Gastroesophageal sphincter (tissue), 4 donors: ENCODE measurements around the gene SCAI. TPM values are rescaled to one million over a fixed set of nuclear protein-coding genes. Genes with fewer than 3 reads are reported as not detected.
"Not testable (repeated sequence)": the region's sequence is repeated elsewhere in the genome, so short reads cannot be mapped to it uniquely, and the experiment has no call there.

ENCODE experiments used
- ATAC-seq: fragments of 150-250 bp; one replicate; pipeline ENCODE4 v1.9.1; 2016; ENCODE audit warnings: mild to moderate bottlenecking, moderate library complexity
- H3K27ac ChIP-seq, 4 donors: fragments of 200-600 bp; sonication (generic) in 3 of 4; 1 replicate in 3 of 4; 2 replicates in 1 of 4; pipeline ENCODE4 v1.5.1; 2016 to 2019
- H3K27me3 ChIP-seq: fragments of 200-600 bp; sonication (generic); one replicate; pipeline ENCODE4 v1.5.1; 2019
- H3K36me3 ChIP-seq, 2 donors: fragments of 200-600 bp; sonication (generic); one replicate each; pipeline ENCODE4 v1.5.1; 2019; ENCODE audit warnings: control low read depth in 1 of 2
- H3K4me1 ChIP-seq, 3 donors: fragments of 200-600 bp; sonication (generic); 1 replicate in 2 of 3; 2 replicates in 1 of 3; pipeline ENCODE4 v1.5.1; 2016 to 2019; ENCODE audit warnings: control low read depth in 2 of 3
- H3K4me3 ChIP-seq, 2 donors: fragments of 200-600 bp; sonication (generic); one replicate each; pipeline ENCODE4 v1.5.1; 2019; ENCODE audit warnings: mild to moderate bottlenecking in 1 of 2, moderate library complexity in 1 of 2
- H3K9me3 ChIP-seq, 3 donors: fragments of 200-600 bp; sonication (generic); one replicate each; pipeline ENCODE4 v1.5.1; 2017 to 2019; ENCODE audit warnings: control low read depth in 2 of 3
- CTCF ChIP-seq, 4 experiments: fragments of 200-600 bp in 2 of 4; fragments of 450-650 bp in 2 of 4; sonication (generic) in 1 of 4; IDR thresholded peaks; one replicate each; pipeline ENCODE4 v1.5.1; 2017 to 2019; ENCODE audit warnings: antibody characterized with exemption in 4 of 4, mild to moderate bottlenecking in 2 of 4, moderate library complexity in 2 of 4
- EP300 ChIP-seq: sonication (generic); formaldehyde crosslinking; IDR thresholded peaks from one replicate; pipeline ENCODE4 v1.6.1; 2017; ENCODE audit warnings: antibody characterized with exemption, mild to moderate bottlenecking
- POLR2A ChIP-seq, 2 donors: fragments of 450-650 bp; IDR thresholded peaks; one replicate each; pipeline ENCODE4 v1.6.1; 2017; ENCODE audit warnings: antibody characterized with exemption in 2 of 2, mild to moderate bottlenecking in 2 of 2, moderate library complexity in 1 of 2
- POLR2AphosphoS5 ChIP-seq: sonication (generic); formaldehyde crosslinking; IDR thresholded peaks from one replicate; pipeline ENCODE4 v1.6.1; 2017; ENCODE audit warnings: antibody characterized with exemption
- WGBS, 2 donors: methylation state at CpG; one replicate each; pipeline ENCODE4 v1.1.5; 2018; ENCODE audit warnings: low coverage in 1 of 2; 5-methylcytosine and 5-hydroxymethylcytosine counted together
- total RNA-seq, 4 donors: library from RNA; depleted of rRNA; stranded (reverse); fragments of >200 nt; gene quantifications; one replicate each; pipeline ENCODE4 v1.1.0, GENCODE V29; 2016

The SCAI gene
- total RNA-seq, 4 donors from 2014 or later = 6.9 to 15.9 (median 7.7) TPM

- Histone ChIP-seq H3K27ac (no peak overlapping the region), H3K9me3 (no peaks in the 10 kb centered on the region), H3K4me1 (no peaks in the 10 kb centered on the region), H3K27me3 (no peaks in the 10 kb centered on the region), H3K4me3 (no peak overlapping the region), H3K36me3 (peaks cover 0 to 43% of the 10 kb centered on the region in 2 donors)
- TF ChIP-seq POLR2A (IDR thresholded peaks at IDR 0.05) = no peak
- no peak for TF ChIP-seq POLR2AphosphoS5
- no peak for TF ChIP-seq EP300
- no peak for TF ChIP-seq CTCF (IDR thresholded peaks at IDR 0.05)
- 67 to 100% methylated on average over 1 of the region's 1 CpG for WGBS, 2 donors
- ATAC-seq = no peak
Measured at GRCh38 chr9:125024917-125025316, 118.4 kb downstream of the SCAI start.

DNA sequence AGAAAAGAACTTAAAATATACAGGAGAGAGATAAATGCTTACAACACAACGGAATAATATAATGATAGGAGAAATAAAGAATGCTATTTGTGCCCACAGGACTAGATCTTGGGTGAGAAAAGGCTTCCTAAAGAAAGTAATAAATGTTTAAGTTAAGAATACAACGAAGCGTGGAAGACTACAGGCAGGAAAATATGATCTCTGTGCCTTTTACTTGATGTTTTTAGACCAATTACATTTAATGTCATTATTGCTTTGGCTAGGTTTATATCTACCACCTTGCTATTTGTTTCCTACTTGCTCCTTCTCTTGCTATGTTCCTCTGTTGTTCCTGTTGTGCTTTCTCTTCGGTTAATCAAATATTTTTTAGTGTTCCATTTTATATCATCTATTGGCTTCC, 122.3 kb downstream of the SCAI start:
- 88 to 95% methylated on average over 4 of the region's 4 CpGs for WGBS, 2 donors
- H3K9me3 ChIP-seq = no peaks in the 10 kb centered on the region
- H3K27me3 ChIP-seq = no peaks in the 10 kb centered on the region
- no peak overlapping the region for H3K27ac ChIP-seq
- TF ChIP-seq CTCF (IDR thresholded peaks at IDR 0.05) = no peak
- no peak for TF ChIP-seq POLR2A (IDR thresholded peaks at IDR 0.05)
- no peak for TF ChIP-seq POLR2AphosphoS5
- TF ChIP-seq EP300 = no peak
- no peaks in the 10 kb centered on the region for H3K4me1 ChIP-seq
- ATAC-seq = no peak
- peaks cover 0 to 43% of the 10 kb centered on the region in 2 donors for H3K36me3 ChIP-seq
- no peak overlapping the region for H3K4me3 ChIP-seq

- H3K27me3 ChIP-seq, H3K27ac ChIP-seq, H3K4me3 ChIP-seq, H3K9me3 ChIP-seq, ATAC-seq, H3K4me1 ChIP-seq: not testable (repeated sequence)
- WGBS, 2 donors = no CpG with 5 or more reads among the region's 5 CpGs
- H3K36me3 ChIP-seq = peaks cover 0 to 24% of the 10 kb centered on the region in 2 donors
Measured at GRCh38 chr9:125015655-125016054, 127.7 kb downstream of the SCAI start.

DNA sequence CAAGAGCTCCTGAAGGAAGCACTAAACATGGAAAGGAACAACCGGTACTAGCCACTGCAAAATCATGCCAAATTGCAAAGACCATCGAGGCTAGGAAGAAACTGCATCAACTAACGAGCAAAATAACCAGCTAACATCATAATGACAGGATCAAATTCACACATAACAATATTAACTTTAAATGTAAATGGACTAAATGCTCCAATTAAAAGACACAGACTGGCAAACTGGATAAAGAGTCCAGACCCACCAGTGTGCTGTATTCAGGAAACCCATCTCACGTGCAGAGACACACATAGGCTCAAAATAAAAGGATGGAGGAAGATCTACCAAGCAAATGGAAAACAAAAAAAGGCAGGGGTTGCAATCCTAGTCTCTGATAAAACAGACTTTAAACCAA, 131.3 kb downstream of the SCAI start:
- H3K27me3 ChIP-seq, H3K4me1 ChIP-seq, ATAC-seq, H3K27ac ChIP-seq, H3K9me3 ChIP-seq, H3K4me3 ChIP-seq: not testable (repeated sequence)
- WGBS, 2 donors = 100% methylated on average over 1 of the region's 4 CpGs; no CpG with 5 or more reads in 1 of the 2 donors
- H3K36me3 ChIP-seq = peaks cover 0 to 32% of the 10 kb centered on the region in 2 donors

DNA sequence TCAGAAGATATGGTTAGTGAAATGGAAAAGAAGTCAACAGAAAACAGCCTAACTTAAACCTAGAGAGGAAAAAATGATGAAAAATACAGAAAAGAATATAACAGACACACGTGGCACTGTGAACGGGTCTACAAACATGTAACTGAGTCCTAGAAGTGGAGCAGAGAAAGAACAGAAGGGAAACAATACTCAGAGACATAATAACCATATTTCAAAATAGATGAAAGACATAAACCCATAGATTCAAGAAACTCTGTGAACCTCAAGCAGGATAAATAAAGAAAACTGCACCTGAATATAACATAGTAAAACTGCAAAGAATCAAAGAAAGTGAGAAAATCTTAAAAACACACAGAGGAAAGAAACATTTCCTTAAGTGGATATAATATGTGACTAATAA, 134.7 kb downstream of the SCAI start:
- no peaks in the 10 kb centered on the region for H3K4me1 ChIP-seq
- WGBS, 2 donors = 92 to 94% methylated on average over 2 of the region's 2 CpGs
- H3K36me3 ChIP-seq = peaks cover 0 to 32% of the 10 kb centered on the region in 2 donors
- no peaks in the 10 kb centered on the region for H3K9me3 ChIP-seq
- no peak overlapping the region for H3K4me3 ChIP-seq
- no peaks in the 10 kb centered on the region for H3K27me3 ChIP-seq
- TF ChIP-seq POLR2A (IDR thresholded peaks at IDR 0.05) = no peak
- TF ChIP-seq CTCF (IDR thresholded peaks at IDR 0.05) = no peak
- no peak for TF ChIP-seq EP300
- no peak for TF ChIP-seq POLR2AphosphoS5
- H3K27ac ChIP-seq = no peak overlapping the region
- ATAC-seq = no peak

DNA sequence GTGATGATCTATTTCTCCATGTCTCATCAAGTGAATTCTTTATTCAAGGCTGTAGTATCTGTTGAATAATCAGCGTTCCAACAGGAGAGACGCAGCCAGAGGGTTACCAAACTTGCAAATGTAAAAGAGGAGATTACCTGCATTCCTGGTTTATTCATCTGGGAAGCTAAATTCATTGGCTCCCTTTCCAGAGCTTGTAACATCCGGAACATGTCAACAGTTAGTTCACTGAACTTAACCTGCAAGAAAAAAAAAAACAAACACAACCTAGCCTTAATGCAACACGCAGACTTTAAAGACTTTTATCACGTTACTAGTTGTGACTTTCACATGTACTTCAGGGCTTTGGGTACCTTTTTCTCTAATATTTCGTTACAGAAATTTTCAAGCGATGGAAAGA, 140.0 kb downstream of the SCAI start:
- TF ChIP-seq POLR2AphosphoS5 (no peak), EP300 (no peak), POLR2A (IDR thresholded peaks at IDR 0.05) (no peak)
- H3K4me1 ChIP-seq = no peaks in the 10 kb centered on the region
- no peak overlapping the region for H3K4me3 ChIP-seq
- H3K27ac ChIP-seq = no peak overlapping the region
- no peaks in the 10 kb centered on the region for H3K9me3 ChIP-seq
- 90 to 92% methylated on average over 7 of the region's 7 CpGs for WGBS, 2 donors
- H3K36me3 ChIP-seq = peaks cover 0 to 40% of the 10 kb centered on the region in 2 donors
- no peaks in the 10 kb centered on the region for H3K27me3 ChIP-seq
- no peak for ATAC-seq
